MM.1S (cell line): ENCODE data around the gene LRG1.

Experiments
- EZH2 ChIP-seq: fragments of 300-600 bp; sonication (generic); optimal IDR thresholded peaks from 2 replicates; pipeline ENCODE3; 2017; ENCODE audit warnings: low read depth, mild to moderate bottlenecking, antibody characterized with exemption, low read length, mixed read lengths
- TF ChIP-seq, protein P1 (sequence below): fragments of 300-600 bp; sonication (generic); IDR thresholded peaks from 2 replicates; pipeline ENCODE4 v1.5.1; 2016; ENCODE audit warnings: antibody characterized with exemption, low read length, mixed read lengths

DNA sequence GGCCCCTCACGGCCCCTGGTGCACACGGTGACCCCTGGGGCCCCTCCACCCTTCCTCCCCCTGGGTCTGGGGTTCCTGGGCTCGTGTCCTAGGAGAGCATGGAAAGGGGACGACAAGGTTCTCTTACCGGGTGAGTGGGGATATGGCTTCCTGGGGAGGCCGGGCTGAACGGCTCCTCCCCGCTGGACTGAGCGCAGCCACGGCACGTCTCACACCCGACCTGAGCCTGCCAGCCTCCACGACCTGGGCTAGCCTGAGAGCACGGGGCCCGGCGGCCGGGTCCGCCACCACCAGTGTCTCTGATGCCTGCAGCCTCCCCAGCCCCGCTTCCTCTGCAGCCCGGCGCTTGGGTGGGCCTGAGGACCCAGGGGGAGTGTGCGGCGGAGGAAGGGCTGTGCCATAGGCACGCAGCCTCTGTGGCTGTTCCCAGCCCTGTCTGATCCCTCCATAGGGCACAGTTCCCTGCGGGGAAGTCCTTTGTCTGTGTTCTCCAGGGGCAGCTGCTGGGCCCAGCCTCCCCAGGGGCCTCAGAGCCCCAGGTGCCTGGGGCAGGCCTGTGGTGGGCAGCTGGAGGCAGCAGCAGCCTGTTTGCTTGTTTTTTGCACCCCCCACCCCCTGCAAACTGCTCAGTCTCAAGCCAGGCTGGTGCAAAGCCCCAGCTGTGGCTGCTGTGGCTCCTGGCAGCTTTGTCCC, 36.6 kb downstream of the LRG1 start:
- TF ChIP-seq, protein P1, sequence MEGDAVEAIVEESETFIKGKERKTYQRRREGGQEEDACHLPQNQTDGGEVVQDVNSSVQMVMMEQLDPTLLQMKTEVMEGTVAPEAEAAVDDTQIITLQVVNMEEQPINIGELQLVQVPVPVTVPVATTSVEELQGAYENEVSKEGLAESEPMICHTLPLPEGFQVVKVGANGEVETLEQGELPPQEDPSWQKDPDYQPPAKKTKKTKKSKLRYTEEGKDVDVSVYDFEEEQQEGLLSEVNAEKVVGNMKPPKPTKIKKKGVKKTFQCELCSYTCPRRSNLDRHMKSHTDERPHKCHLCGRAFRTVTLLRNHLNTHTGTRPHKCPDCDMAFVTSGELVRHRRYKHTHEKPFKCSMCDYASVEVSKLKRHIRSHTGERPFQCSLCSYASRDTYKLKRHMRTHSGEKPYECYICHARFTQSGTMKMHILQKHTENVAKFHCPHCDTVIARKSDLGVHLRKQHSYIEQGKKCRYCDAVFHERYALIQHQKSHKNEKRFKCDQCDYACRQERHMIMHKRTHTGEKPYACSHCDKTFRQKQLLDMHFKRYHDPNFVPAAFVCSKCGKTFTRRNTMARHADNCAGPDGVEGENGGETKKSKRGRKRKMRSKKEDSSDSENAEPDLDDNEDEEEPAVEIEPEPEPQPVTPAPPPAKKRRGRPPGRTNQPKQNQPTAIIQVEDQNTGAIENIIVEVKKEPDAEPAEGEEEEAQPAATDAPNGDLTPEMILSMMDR = no peak
- no peak for TF ChIP-seq EZH2
